ENCODE data around the gene COPRS.

The COPRS gene

GRCh38 chr17:31869031-31869430 lies 10.0 kb upstream of the COPRS start:
- no peak for TF ChIP-seq ZNF274 (IDR thresholded peaks at IDR 0.05; ENCODE audit: low read depth, low read length)
- H3K4me3 ChIP-seq (ENCODE audit: low read length): no peak overlapping the region

GRCh38 chr17:31859487-31860008 lies 504 bp upstream of the COPRS start:
- TF ChIP-seq ZNF274 (IDR thresholded peaks at IDR 0.05; ENCODE audit: low read depth, low read length): no peak
- H3K4me3 ChIP-seq (ENCODE audit: low read length): peak overlapping the region; percentile 85; the same call in 1 of the 2 replicates

GRCh38 chr17:31857920-31858641 lies 963 bp downstream of the COPRS start:
- TF ChIP-seq ZNF274 (IDR thresholded peaks at IDR 0.05; ENCODE audit: low read depth, low read length): no peak
- H3K4me3 ChIP-seq (ENCODE audit: low read length): peak overlapping the region; percentile 80

GRCh38 chr17:31856750-31857149 lies 2.3 kb downstream of the COPRS start:
- H3K4me3 ChIP-seq (ENCODE audit: low read length): no peak overlapping the region
- no peak for TF ChIP-seq ZNF274 (IDR thresholded peaks at IDR 0.05; ENCODE audit: low read depth, low read length)

- no peak overlapping the region for H3K4me3 ChIP-seq (ENCODE audit: low read length)
- no peak for TF ChIP-seq ZNF274 (IDR thresholded peaks at IDR 0.05; ENCODE audit: low read depth, low read length)
Measured at GRCh38 chr17:31854672-31855071, 4.4 kb downstream of the COPRS start.

- no peak for TF ChIP-seq ZNF274 (IDR thresholded peaks at IDR 0.05; ENCODE audit: low read depth, low read length)
- H3K4me3 ChIP-seq (ENCODE audit: low read length): no peak overlapping the region
Measured at GRCh38 chr17:31853911-31854470, 5.1 kb downstream of the COPRS start.

- TF ChIP-seq ZNF274 (IDR thresholded peaks at IDR 0.05; ENCODE audit: low read depth, low read length): no peak
- H3K4me3 ChIP-seq (ENCODE audit: low read length): no peak overlapping the region
Measured at GRCh38 chr17:31845291-31845690, 13.8 kb downstream of the COPRS start.

GRCh38 chr17:31843070-31843745 lies 15.8 kb downstream of the COPRS start:
- H3K4me3 ChIP-seq (ENCODE audit: low read length): no peak overlapping the region
- no peak for TF ChIP-seq ZNF274 (IDR thresholded peaks at IDR 0.05; ENCODE audit: low read depth, low read length)

GRCh38 chr17:31842195-31843069 lies 16.6 kb downstream of the COPRS start:
- TF ChIP-seq ZNF274 (IDR thresholded peaks at IDR 0.05; ENCODE audit: low read depth, low read length): no peak
- no peak overlapping the region for H3K4me3 ChIP-seq (ENCODE audit: low read length)

- no peak overlapping the region for H3K4me3 ChIP-seq (ENCODE audit: low read length)
- TF ChIP-seq ZNF274 (IDR thresholded peaks at IDR 0.05; ENCODE audit: low read depth, low read length): no peak
Measured at GRCh38 chr17:31841850-31842194, 17.2 kb downstream of the COPRS start.

- TF ChIP-seq ZNF274 (IDR thresholded peaks at IDR 0.05; ENCODE audit: low read depth, low read length): no peak
- H3K4me3 ChIP-seq (ENCODE audit: low read length): no peak overlapping the region
Measured at GRCh38 chr17:31838636-31839225, 20.3 kb downstream of the COPRS start.

- no peak for TF ChIP-seq ZNF274 (IDR thresholded peaks at IDR 0.05; ENCODE audit: low read depth, low read length)
- no peak overlapping the region for H3K4me3 ChIP-seq (ENCODE audit: low read length)
Measured at GRCh38 chr17:31835984-31836383, 23.1 kb downstream of the COPRS start.

- TF ChIP-seq ZNF274 (IDR thresholded peaks at IDR 0.05; ENCODE audit: low read depth, low read length): no peak
- H3K4me3 ChIP-seq (ENCODE audit: low read length): no peak overlapping the region
Measured at GRCh38 chr17:31834448-31834847, 24.6 kb downstream of the COPRS start.

GRCh38 chr17:31832746-31833145 lies 26.3 kb downstream of the COPRS start:
- no peak for TF ChIP-seq ZNF274 (IDR thresholded peaks at IDR 0.05; ENCODE audit: low read depth, low read length)
- no peak overlapping the region for H3K4me3 ChIP-seq (ENCODE audit: low read length)

Data from GM08714 (cell line).